Calu3 (cell line): ENCODE measurements around the gene PPARA. TPM values are rescaled to one million over a fixed set of nuclear protein-coding genes. Genes with fewer than 3 reads are reported as not detected.

ENCODE experiments used
- BruUV-seq: library from RNA; stranded (reverse); fragments of 400-500 nt; replicated peaks from 2 replicates; lab custom pipeline; 2021; lab: Mats Ljungman, UMichigan
- CTCF ChIA-PET: fragments of 300-600 bp; sonication (Branson Sonifier 250); formaldehyde crosslinking; loops from one replicate; lab custom pipeline; 2022; ENCODE audit warnings: antibody characterized with exemption; lab: Charles Lee
- DNase-seq: peaks from one replicate; pipeline ENCODE4 v3.0.0; 2022
- H3K27ac Mint-ChIP-seq: one replicate; pipeline ENCODE4 v1.8.0; 2022; ENCODE audit warnings: mixed read lengths; ENCODE audit not compliant: unreplicated experiment
- H3K27me3 Mint-ChIP-seq: one replicate; pipeline ENCODE4 v1.8.0; 2022; ENCODE audit warnings: mixed read lengths; ENCODE audit not compliant: unreplicated experiment
- H3K36me3 Mint-ChIP-seq: one replicate; pipeline ENCODE4 v1.8.0; 2022; ENCODE audit warnings: mild to moderate bottlenecking, moderate library complexity, mixed read lengths; ENCODE audit not compliant: insufficient read depth, unreplicated experiment
- H3K4me1 Mint-ChIP-seq: one replicate; pipeline ENCODE4 v1.8.0; 2022; ENCODE audit warnings: mild to moderate bottlenecking, low read depth, mixed read lengths; ENCODE audit not compliant: unreplicated experiment
- H3K4me3 Mint-ChIP-seq: one replicate; pipeline ENCODE4 v1.8.0; 2022; ENCODE audit warnings: mild to moderate bottlenecking, low read depth, moderate library complexity, mixed read lengths; ENCODE audit not compliant: unreplicated experiment
- H3K9me3 Mint-ChIP-seq: one replicate; pipeline ENCODE4 v1.8.0; 2022; ENCODE audit warnings: low read depth, mixed read lengths; ENCODE audit not compliant: unreplicated experiment
- CTCF ChIP-seq: fragments of 200-600 bp; IDR thresholded peaks from one replicate; pipeline ENCODE4 v1.8.0; 2022; ENCODE audit warnings: antibody characterized with exemption; ENCODE audit not compliant: unreplicated experiment
- intact Hi-C: fragments of 100-400 bp; cut with micrococcal nuclease; formaldehyde crosslinking; loops from one replicate; pipeline ENCODE4 v1.10.0; 2022; ENCODE audit not compliant: unreplicated experiment
- total RNA-seq: library from RNA; stranded (reverse); gene quantifications from 2 replicates; pipeline ENCODE4 v1.2.3, GENCODE V29; 2022

The PPARA gene
- total RNA-seq, 1 experiment from 2014 or later: 22.7 TPM

GRCh38 chr22:46145361-46145851 is 4.9 kb upstream of the PPARA start:
- Mint-ChIP-seq H3K27me3 (peaks cover 69% of the 10 kb centered on the region), H3K9me3 (no peaks in the 10 kb centered on the region), H3K4me3 (no peak overlapping the region), H3K36me3 (peaks cover 13% of the 10 kb centered on the region), H3K4me1 (no peaks in the 10 kb centered on the region), H3K27ac (no peak overlapping the region)
- no peak for TF ChIP-seq CTCF
- no TSS peak for BruUV-seq
- intact Hi-C loops: no loop called here
- CTCF ChIA-PET: no interaction called here
- DNase-seq: no peak

GRCh38 chr22:46145896-46146295 is 4.4 kb upstream of the PPARA start:
- H3K27ac Mint-ChIP-seq: no peak overlapping the region
- intact Hi-C loops: no loop called here
- BruUV-seq: no TSS peak
- TF ChIP-seq CTCF: no peak
- no peak overlapping the region for H3K4me3 Mint-ChIP-seq
- peaks cover 16% of the 10 kb centered on the region for H3K36me3 Mint-ChIP-seq
- CTCF ChIA-PET: interaction anchor here (0.7 to 1.0 kb wide), 2 partner anchors 122 to 193 kb away, joined by 3 read pairs; partner anchors contain the start of gene TTC38
- no peaks in the 10 kb centered on the region for H3K9me3 Mint-ChIP-seq
- H3K4me1 Mint-ChIP-seq: no peaks in the 10 kb centered on the region
- peaks cover 69% of the 10 kb centered on the region for H3K27me3 Mint-ChIP-seq
- DNase-seq: no peak

- Mint-ChIP-seq H3K27ac (no peak overlapping the region), H3K27me3 (peaks cover 69% of the 10 kb centered on the region), H3K4me3 (no peak overlapping the region), H3K4me1 (no peaks in the 10 kb centered on the region), H3K9me3 (no peaks in the 10 kb centered on the region), H3K36me3 (peaks cover 21% of the 10 kb centered on the region)
- BruUV-seq: no TSS peak
- DNase-seq: no peak
- CTCF ChIA-PET: interaction anchor here (0.7 to 1.0 kb wide), 2 partner anchors 121 to 193 kb away, joined by 3 read pairs; partner anchors contain the start of gene TTC38
- no peak for TF ChIP-seq CTCF
- intact Hi-C loops: no loop called here
Measured at GRCh38 chr22:46146329-46146728, 4.0 kb upstream of the PPARA start.

- intact Hi-C loops: no loop called here
- Mint-ChIP-seq H3K4me1 (no peaks in the 10 kb centered on the region), H3K27me3 (peaks cover 67% of the 10 kb centered on the region), H3K4me3 (no peak overlapping the region), H3K9me3 (no peaks in the 10 kb centered on the region), H3K36me3 (peaks cover 26% of the 10 kb centered on the region), H3K27ac (no peak overlapping the region)
- CTCF ChIA-PET: interaction anchor here (0.9 to 1.0 kb wide), 2 partner anchors 87 to 121 kb away, joined by 3 read pairs; partner anchors contain the start of gene TTC38
- BruUV-seq: no TSS peak
- DNase-seq: no peak
- TF ChIP-seq CTCF: no peak
Measured at GRCh38 chr22:46147061-46147460, 3.3 kb upstream of the PPARA start.
